ENCODE data around the gene PLAU.
A peak's percentile ranks its signal among the peaks of the same experiment; 100 is the strongest.
"Not testable (repeated sequence)": the region's sequence is repeated elsewhere in the genome, so short reads cannot be mapped to it uniquely, and the experiment has no call there.

The PLAU gene

DNA sequence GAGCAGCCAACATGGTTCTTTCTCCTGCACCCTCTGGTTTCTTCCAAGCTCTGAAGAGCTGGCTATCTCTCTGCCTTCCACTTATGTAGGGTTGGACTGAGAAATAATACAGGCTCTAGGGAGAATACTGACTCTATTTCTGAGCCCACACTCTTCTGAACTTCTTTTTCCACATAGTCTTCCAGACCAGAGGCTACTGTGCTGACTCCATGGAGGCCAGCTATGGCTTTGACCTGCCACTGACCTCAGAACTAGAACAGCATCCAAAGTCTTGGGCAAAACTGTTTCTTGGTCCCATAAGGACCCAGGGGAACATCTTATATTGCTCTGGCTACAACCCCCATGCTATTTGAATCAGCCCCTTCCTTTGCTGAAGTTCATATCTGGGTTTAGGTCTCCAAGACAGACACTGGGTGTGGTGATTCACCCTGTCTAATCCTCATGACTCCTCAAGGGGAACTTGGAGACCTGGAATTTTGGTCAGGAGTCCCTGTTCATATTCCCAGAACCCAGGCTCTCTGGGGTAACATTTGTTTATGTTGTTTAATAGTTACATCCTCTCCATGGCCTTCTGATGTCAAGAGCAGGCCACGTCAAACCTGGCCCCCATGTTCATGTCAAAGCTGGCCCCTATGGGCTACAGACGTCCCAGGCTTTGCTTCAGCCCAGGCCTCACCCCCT, 12.1 kb upstream of the PLAU start:
- DNase-seq, result no peak

GRCh38 chr10:73899423-73899822, 11.5 kb upstream of the PLAU start:
- DNase-seq, result no peak

DNA sequence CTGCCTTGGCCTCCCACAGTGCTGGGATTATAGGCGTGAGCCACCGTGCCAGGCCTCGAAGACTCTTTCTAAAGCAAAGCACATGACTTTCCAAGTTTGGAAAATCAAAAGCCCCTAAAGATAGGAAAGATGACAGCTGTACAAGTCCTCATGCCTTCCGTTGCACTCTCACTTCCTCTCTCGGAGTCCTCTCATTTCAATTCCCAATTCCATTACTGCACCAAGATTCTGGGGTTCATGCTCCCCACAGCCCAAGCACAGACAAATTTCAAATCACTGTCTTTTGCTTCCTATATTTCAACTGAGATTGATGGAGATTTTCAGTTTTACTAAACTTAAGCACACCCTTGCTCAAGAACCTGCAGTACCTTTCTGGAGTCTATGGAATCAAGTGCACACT, 10.9 kb upstream of the PLAU start:
- no peak for DNase-seq

GRCh38 chr10:73901261-73901660, 9.7 kb upstream of the PLAU start:
- DNase-seq, result no peak

DNA sequence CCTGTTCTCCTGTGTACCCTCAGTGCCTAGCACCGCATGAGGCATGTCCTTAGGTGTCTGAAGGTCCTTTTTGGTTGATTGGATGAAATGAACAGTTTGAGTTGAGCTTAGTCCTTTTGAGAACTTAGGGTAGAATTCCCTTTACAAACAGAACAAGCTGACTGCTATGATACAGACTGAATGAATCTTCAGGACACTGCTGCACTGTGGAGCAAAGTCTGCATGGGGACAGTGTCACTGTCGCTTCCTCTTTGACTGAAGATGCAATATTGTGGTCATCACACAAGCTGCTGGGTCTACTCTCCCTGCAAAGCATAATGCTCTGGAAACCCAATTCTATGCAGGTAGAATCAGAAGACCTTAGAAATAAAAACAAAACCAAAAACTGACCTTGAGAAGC, 8.6 kb upstream of the PLAU start:
- DNase-seq, result no peak

- DNase-seq, result no peak
Observed at GRCh38 chr10:73905256-73906020, 5.5 kb upstream of the PLAU start.

DNA sequence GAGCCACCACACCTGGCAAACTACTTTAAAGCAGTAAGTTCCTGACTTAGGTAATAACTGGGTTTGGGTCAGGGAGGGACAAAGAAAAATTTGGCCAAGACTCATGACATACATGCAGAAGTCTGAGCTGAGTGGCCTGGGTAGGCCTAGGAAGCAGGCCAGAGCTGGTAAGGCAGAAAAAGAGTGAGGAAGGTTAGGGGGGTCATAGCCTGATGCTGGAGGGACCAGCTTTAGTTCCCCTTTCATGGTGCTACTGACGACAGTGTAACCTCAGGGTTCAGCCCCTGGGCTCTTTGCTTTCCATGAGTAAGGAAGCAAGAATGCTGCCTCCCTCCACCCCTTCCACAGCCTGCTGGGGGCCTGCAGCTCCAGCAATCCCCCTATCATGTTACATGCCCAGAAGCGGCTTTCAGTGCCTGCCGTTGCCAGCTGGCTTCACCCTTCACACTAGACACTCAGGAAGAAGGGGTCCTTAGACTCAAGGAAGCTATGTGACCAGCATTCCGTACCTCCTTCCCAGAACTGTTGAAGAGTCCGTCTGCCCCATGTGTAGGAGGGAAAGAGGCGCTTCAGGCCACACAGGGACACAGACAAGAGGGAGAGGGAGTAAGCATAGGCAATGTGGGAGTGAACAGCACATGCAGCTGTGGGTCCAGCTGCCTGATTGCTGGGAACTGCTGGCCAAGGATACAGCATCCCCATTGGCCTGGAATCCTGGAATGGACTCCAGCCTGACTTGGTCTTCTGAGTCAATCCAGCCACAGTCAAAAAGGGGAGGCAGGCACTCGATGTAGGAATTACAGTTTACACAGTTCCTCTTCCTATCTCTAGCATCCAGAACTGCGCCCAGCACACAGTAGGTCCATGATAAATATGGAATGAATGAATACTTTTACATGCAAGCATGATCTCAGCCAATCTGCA, 4.1 kb upstream of the PLAU start:
- no peak for DNase-seq

- no peak for DNase-seq
Observed at GRCh38 chr10:73907841-73908517, 3.0 kb upstream of the PLAU start.

DNA sequence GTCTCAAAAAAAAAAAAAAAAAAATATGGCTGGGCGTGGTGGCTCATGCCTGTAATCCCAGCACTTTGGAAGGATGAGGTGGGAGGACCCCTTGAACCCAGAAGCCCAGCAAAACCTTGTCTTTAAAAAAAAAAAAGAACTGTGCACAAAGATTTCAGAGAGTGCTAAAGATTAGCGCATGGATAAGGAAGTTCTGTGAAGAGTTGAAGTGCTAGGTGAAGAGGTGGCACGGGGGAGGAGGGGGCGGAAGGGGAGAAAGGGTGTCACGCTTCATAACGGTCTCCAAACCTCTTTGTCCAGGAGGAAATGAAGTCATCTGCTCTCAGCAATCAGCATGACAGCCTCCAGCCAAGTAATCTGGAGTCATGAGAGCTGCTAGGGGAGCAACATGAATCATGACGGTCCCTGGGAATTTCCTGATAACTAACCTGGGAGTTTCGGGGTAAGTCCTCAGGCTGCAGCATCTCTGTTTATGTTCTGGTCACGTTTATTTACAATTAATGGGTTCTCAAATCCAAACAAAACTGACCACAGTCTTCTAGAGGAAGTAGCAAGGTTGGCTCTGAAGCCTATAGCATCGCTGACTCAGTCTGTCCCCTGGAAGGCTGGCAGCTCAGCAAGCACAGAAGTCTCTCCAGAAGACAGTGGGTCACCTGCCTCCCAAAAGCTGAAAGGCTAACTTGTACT, 1.9 kb upstream of the PLAU start:
- DNase-seq, result peak in 2 of 5 donors; percentile 17 to 86

GRCh38 chr10:73909540-73910115, 1.3 kb upstream of the PLAU start:
- no peak for DNase-seq

GRCh38 chr10:73910401-73910763, 550 bp upstream of the PLAU start:
- DNase-seq, result peak in 1 of 5 donors; percentile 24

DNA sequence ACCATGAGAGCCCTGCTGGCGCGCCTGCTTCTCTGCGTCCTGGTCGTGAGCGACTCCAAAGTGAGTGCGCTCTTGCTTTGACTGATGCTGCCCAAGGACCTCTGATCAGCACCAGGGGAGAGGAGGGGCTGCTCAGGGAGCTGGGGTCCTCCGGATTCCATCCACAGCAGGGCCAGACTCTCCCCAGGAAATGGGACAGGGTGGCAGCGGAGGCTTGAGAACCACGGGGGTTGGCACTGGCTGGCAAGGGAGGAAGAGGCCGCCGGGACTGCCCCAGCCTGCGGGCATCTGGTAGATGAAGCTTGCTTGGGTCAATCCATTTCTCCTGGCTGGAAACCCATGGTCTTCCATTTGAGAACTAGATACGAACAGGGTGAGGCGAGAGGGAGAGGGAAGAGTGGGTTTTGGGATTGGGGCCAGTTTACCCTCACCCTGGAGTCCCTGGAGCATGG, 647 bp downstream of the PLAU start:
- no peak for DNase-seq

- DNase-seq, result no peak
Observed at GRCh38 chr10:73914036-73914435, 3.1 kb downstream of the PLAU start.

DNA sequence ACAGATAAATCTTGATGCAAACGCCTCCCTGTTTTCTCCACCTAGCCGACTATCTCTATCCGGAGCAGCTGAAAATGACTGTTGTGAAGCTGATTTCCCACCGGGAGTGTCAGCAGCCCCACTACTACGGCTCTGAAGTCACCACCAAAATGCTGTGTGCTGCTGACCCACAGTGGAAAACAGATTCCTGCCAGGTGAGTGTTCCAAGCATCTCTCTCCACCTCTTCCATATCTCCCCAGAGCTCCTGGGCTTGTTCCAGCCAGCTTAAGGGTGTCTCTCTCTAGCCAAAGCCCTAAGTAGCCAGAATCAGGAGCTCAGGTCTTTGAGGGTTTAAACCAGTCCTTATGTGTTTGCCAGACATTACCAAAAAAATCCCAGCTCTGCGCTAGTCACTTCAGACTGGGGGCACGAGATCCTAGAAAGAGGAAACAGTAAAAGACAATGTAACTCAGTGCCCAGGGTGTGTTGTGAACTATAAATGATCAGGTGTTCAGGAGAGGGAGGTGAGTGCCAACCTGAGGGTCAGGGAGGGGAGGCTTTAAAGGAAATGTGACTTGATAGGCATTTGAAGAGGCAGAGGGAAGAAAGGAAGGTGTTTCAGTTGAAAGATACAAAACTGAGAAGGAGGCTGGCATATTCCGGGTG, 4.4 kb downstream of the PLAU start:
- DNase-seq, result no peak

DNA sequence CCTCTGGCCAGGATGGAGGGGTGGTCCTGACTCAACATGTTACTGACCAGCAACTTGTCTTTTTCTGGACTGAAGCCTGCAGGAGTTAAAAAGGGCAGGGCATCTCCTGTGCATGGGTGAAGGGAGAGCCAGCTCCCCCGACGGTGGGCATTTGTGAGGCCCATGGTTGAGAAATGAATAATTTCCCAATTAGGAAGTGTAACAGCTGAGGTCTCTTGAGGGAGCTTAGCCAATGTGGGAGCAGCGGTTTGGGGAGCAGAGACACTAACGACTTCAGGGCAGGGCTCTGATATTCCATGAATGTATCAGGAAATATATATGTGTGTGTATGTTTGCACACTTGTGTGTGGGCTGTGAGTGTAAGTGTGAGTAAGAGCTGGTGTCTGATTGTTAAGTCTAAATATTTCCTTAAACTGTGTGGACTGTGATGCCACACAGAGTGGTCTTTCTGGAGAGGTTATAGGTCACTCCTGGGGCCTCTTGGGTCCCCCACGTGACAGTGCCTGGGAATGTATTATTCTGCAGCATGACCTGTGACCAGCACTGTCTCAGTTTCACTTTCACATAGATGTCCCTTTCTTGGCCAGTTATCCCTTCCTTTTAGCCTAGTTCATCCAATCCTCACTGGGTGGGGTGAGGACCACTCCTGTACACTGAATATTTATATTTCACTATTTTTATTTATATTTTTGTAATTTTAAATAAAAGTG, 6.0 kb downstream of the PLAU start:
- no peak for DNase-seq

DNA sequence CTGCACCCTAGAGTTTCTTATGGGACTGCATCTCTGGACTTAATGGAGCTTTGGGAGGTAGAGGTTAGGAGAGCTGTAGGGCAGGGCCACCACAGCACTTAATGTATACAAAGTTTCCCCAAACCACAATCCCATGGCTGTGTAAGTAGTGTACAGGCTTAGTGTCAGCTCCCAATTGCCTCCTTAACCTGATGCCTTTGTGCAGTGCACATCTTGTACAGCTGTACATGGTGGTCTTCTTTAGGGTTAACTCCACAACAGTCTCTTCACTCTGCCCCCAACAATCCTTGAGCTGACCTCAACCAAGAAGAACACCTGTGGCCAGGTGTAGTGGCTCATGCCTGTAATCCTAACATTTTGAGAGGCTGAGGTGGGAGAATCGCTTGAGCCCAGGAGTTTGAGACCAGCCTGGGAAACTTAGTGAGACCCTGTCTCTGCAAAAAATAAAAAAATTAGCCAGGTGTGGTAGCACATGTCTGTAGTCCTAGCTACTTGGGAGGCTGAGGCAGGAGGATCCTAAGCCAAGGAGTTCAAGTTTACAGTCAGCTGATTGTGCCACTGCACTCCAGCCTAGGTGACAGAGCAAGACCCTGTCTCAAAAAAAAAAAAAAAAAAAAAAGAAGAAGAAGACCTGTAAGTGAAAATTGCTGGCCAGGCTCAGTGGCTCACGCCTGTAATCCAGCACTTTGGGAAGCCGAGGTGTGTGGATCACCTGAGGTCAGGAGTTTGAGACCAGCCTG, 6.8 kb downstream of the PLAU start:
- no peak for DNase-seq

- DNase-seq, result not testable (repeated sequence)
Observed at GRCh38 chr10:73919481-73919880, 8.5 kb downstream of the PLAU start.

DNA sequence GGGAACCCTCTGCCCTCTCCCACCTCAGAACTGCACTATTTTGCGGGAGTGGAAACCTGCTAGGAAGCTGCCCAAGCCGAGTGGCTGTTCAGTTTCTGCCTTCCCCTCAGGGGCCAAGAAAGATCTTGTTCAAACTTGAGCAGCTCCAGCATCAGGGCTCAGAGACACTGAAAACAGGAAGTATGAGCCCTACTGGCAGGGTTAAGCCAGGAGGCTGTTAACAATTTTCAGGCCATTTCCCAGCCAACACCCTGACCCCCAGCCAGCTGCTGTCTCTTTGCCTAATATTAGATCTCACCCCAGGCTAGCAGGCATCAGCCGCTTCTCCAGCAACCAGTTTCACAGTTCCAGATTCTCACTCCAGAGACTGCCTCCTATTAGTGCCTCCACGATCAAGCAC, 9.2 kb downstream of the PLAU start:
- DNase-seq, result no peak

GRCh38 chr10:73922007-73922863, 11.3 kb downstream of the PLAU start:
- DNase-seq, result peak in 3 of 5 donors; percentile 6 to 71 (median 42)
